Transverse colon (tissue), 4 donors: ENCODE data around the gene GTF2H4. TPM values are rescaled to one million over a fixed set of nuclear protein-coding genes. Genes with fewer than 3 reads are reported as not detected.

ENCODE experiments used
- DNase-seq: peaks from one replicate; pipeline ENCODE4 v3.0.0-alpha.2; 2019
- H3K27ac ChIP-seq, 4 donors: fragments of 200-600 bp; sonication (generic); 2 replicates each; pipeline ENCODE4 v1.5.1; 2016 to 2018; ENCODE audit warnings: inconsistent platforms in 4 of 4
- H3K27me3 ChIP-seq: fragments of 200-600 bp; sonication (generic); 2 replicates; pipeline ENCODE4 v1.5.1; 2017; ENCODE audit warnings: inconsistent platforms
- H3K36me3 ChIP-seq, 4 donors: fragments of 200-600 bp; sonication (generic); 2 replicates each; pipeline ENCODE4 v1.5.1; 2017 to 2019; ENCODE audit warnings: inconsistent platforms in 4 of 4
- H3K4me1 ChIP-seq, 4 donors: fragments of 200-600 bp; sonication (generic); 2 replicates each; pipeline ENCODE4 v1.5.1; 2017 to 2020; ENCODE audit warnings: inconsistent platforms in 4 of 4
- H3K4me3 ChIP-seq, 4 donors: fragments of 200-600 bp; sonication (generic); 1 replicate in 1 of 4; 2 replicates in 3 of 4; pipeline versions ENCODE4 v1.5.1 to v1.6.1; 2017 to 2019; ENCODE audit warnings: inconsistent platforms in 4 of 4
- H3K9me3 ChIP-seq, 2 donors: fragments of 200-600 bp; sonication (generic); 2 replicates each; pipeline ENCODE4 v1.5.1; 2017 to 2019; ENCODE audit warnings: inconsistent platforms in 2 of 2
- EP300 ChIP-seq: sonication (generic); formaldehyde crosslinking; IDR thresholded peaks from one replicate; pipeline ENCODE4 v1.6.1; 2017; ENCODE audit warnings: antibody characterized with exemption, low read depth
- POLR2A ChIP-seq: fragments of 450-650 bp; IDR thresholded peaks from one replicate; pipeline ENCODE4 v1.6.1; 2016; ENCODE audit warnings: antibody characterized with exemption, mild to moderate bottlenecking, moderate library complexity
- POLR2AphosphoS5 ChIP-seq, 3 donors: sonication (generic); formaldehyde crosslinking; IDR thresholded peaks; one replicate each; pipeline ENCODE4 v1.6.1; 2016; ENCODE audit warnings: antibody characterized with exemption in 3 of 3
- WGBS, 2 donors: methylation state at CpG; one replicate each; pipeline ENCODE4 v1.1.5; 2018; ENCODE audit warnings: low coverage in 1 of 2; 5-methylcytosine and 5-hydroxymethylcytosine counted together
- in situ Hi-C, 4 donors: fragments of 200-750 bp; cut with MboI; loops; one replicate each; pipeline versions ENCODE4 v1.15.0 to v1.15.1; 2017; ENCODE audit warnings: low sequenced_read_pairs in 3 of 4, low pct_ligation_motif_present in 1 of 4, low pct_unique_long_range_greater_than_20kb in 1 of 4
- intact Hi-C: fragments of 100-400 bp; cut with DNase I; formaldehyde crosslinking; loops from one replicate; pipeline ENCODE4 v1.15.1; 2023; ENCODE audit warnings: low total_unique reads
- total RNA-seq, 4 donors: library from RNA; depleted of rRNA; stranded (reverse); fragments of >200 nt; gene quantifications; one replicate each; pipeline ENCODE4 v1.1.0, GENCODE V29; 2016
- TF ChIP-seq, protein P1 (sequence below), 5 experiments: fragments of 200-600 bp in 3 of 5; fragments of 450-650 bp in 2 of 5; sonication (generic) in 3 of 5; IDR thresholded peaks; 1 replicate in 2 of 5; 2 replicates in 3 of 5; pipeline ENCODE4 v1.5.1; 2016 to 2017; ENCODE audit warnings: antibody characterized with exemption in 5 of 5, inconsistent platforms in 3 of 5, mild to moderate bottlenecking in 2 of 5, moderate library complexity in 1 of 5

Gene GTF2H4
- total RNA-seq, 4 donors from 2014 or later = 2.0 to 44.5 (median 6.8) TPM

DNA sequence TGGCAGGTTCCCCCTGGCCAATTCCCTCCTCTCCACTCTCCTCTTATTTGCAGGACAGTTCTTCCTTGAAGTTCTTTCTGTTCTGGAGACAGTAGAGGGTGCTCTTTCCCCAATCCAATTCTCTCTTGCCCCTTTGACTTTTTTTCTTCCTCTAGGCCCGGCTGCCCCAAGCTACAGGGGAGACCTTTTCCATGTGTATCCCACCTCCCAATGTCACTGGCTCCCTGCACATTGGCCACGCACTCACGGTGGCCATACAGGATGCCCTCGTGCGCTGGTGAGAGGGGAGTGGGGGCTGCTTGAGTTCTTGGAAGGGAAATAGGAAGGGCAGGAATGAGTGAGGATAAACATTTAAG is 7.6 kb downstream of the GTF2H4 start:
- Histone ChIP-seq H3K27ac (peak overlapping the region; percentile 92 to 94 (median 94)), H3K4me3 (no peak overlapping the region), H3K36me3 (peaks cover 0 to 15% (median 3%) of the 10 kb centered on the region in 4 donors), H3K4me1 (peaks cover 9 to 24% (median 17%) of the 10 kb centered on the region in 4 donors), H3K27me3 (no peaks in the 10 kb centered on the region), H3K9me3 (no peaks in the 10 kb centered on the region)
- in situ Hi-C loops (loop anchor here in 3 of 4 donors (5.0 to 10.0 kb wide), 2 partner anchors 159 to 162 kb away; no protein-coding TSS in a partner anchor), intact Hi-C loops (loop anchor here (5.0 kb wide), 1 partner anchor 152 kb away; no protein-coding TSS in a partner anchor)
- TF ChIP-seq POLR2AphosphoS5 (IDR thresholded peaks at IDR 0.05) (no peak), EP300 (no peak), POLR2A (no peak)
- TF ChIP-seq, protein P1, sequence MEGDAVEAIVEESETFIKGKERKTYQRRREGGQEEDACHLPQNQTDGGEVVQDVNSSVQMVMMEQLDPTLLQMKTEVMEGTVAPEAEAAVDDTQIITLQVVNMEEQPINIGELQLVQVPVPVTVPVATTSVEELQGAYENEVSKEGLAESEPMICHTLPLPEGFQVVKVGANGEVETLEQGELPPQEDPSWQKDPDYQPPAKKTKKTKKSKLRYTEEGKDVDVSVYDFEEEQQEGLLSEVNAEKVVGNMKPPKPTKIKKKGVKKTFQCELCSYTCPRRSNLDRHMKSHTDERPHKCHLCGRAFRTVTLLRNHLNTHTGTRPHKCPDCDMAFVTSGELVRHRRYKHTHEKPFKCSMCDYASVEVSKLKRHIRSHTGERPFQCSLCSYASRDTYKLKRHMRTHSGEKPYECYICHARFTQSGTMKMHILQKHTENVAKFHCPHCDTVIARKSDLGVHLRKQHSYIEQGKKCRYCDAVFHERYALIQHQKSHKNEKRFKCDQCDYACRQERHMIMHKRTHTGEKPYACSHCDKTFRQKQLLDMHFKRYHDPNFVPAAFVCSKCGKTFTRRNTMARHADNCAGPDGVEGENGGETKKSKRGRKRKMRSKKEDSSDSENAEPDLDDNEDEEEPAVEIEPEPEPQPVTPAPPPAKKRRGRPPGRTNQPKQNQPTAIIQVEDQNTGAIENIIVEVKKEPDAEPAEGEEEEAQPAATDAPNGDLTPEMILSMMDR (IDR thresholded peaks at IDR 0.05) = peak; percentile 55 to 72 (median 56)
- WGBS, 2 donors = 33% methylated on average over 5 of the region's 5 CpGs; no CpG with 5 or more reads in 1 of the 2 donors
- DNase-seq = no peak

- WGBS, 2 donors = 89 to 100% methylated on average over 3 to 7 of the region's 7 CpGs
- in situ Hi-C loops = loop anchor here in 3 of 4 donors (5.0 to 10.0 kb wide), 2 partner anchors 158 to 160 kb away; no protein-coding TSS in a partner anchor
- TF ChIP-seq POLR2AphosphoS5 (IDR thresholded peaks at IDR 0.05) (no peak), POLR2A (no peak)
- TF ChIP-seq, protein P1 (IDR thresholded peaks at IDR 0.05) = no peak
- no peak for DNase-seq
- no peak overlapping the region for H3K27ac ChIP-seq
- intact Hi-C loops = loop anchor here (5.0 kb wide), 1 partner anchor 150 kb away; no protein-coding TSS in a partner anchor
- no peaks in the 10 kb centered on the region for H3K9me3 ChIP-seq
- H3K4me1 ChIP-seq = peaks cover 9 to 24% (median 17%) of the 10 kb centered on the region in 4 donors
- peaks cover 0 to 26% (median 9%) of the 10 kb centered on the region in 4 donors for H3K36me3 ChIP-seq
- H3K4me3 ChIP-seq = no peak overlapping the region
- H3K27me3 ChIP-seq = no peaks in the 10 kb centered on the region
Measured at GRCh38 chr6:30917041-30917440, 9.0 kb downstream of the GTF2H4 start.

- H3K4me3 ChIP-seq = no peak overlapping the region
- H3K27me3 ChIP-seq = no peaks in the 10 kb centered on the region
- intact Hi-C loops (loop anchor here (5.0 kb wide), 1 partner anchor 150 kb away; no protein-coding TSS in a partner anchor), in situ Hi-C loops (loop anchor here in 3 of 4 donors (5.0 to 10.0 kb wide), 2 partner anchors 157 to 160 kb away; no protein-coding TSS in a partner anchor)
- TF ChIP-seq, protein P1 (IDR thresholded peaks at IDR 0.05) = no peak
- no peak for TF ChIP-seq EP300
- no peak for TF ChIP-seq POLR2AphosphoS5 (IDR thresholded peaks at IDR 0.05)
- no peak for TF ChIP-seq POLR2A
- H3K9me3 ChIP-seq = no peaks in the 10 kb centered on the region
- 94% methylated on average over 8 of the region's 8 CpGs; no CpG with 5 or more reads in 1 of the 2 donors for WGBS, 2 donors
- no peak for DNase-seq
- H3K36me3 ChIP-seq = peaks cover 0 to 26% (median 11%) of the 10 kb centered on the region in 4 donors
- H3K27ac ChIP-seq = no peak overlapping the region
- peaks cover 9 to 24% (median 17%) of the 10 kb centered on the region in 4 donors for H3K4me1 ChIP-seq
Measured at GRCh38 chr6:30917487-30917886, 9.5 kb downstream of the GTF2H4 start.

GRCh38 chr6:30918670-30919069 is 10.7 kb downstream of the GTF2H4 start:
- TF ChIP-seq POLR2AphosphoS5 (IDR thresholded peaks at IDR 0.05) = no peak
- TF ChIP-seq, protein P1 (IDR thresholded peaks at IDR 0.05) = no peak
- TF ChIP-seq POLR2A = no peak
- no peak for TF ChIP-seq EP300
- no peak overlapping the region for H3K27ac ChIP-seq
- H3K27me3 ChIP-seq = no peaks in the 10 kb centered on the region
- no peaks in the 10 kb centered on the region for H3K9me3 ChIP-seq
- H3K4me3 ChIP-seq = no peak overlapping the region
- no peak for DNase-seq
- in situ Hi-C loops = loop anchor here in 3 of 4 donors (5.0 to 10.0 kb wide), 2 partner anchors 156 to 159 kb away; no protein-coding TSS in a partner anchor
- intact Hi-C loops = loop anchor here (5.0 kb wide), 1 partner anchor 149 kb away; no protein-coding TSS in a partner anchor
- 93% methylated on average over 8 of the region's 8 CpGs; no CpG with 5 or more reads in 1 of the 2 donors for WGBS, 2 donors
- H3K36me3 ChIP-seq = peaks cover 0 to 32% (median 15%) of the 10 kb centered on the region in 4 donors
- peaks cover 9 to 18% (median 13%) of the 10 kb centered on the region in 4 donors for H3K4me1 ChIP-seq
